ENCODE measurements around the gene ISL2.

GRCh38 chr15:76366714-76367113 is 30.1 kb downstream of the ISL2 start:
- no peak for TF ChIP-seq CTCF (IDR thresholded peaks at IDR 0.05; ENCODE audit: low read depth, low read length)
- TF ChIP-seq EZH2phosphoT487 (IDR thresholded peaks at IDR 0.05; ENCODE audit: low read depth), result no peak

All from OCI-LY3 (cell line).